Measurements from ENCODE around the gene CLDN7.

The CLDN7 gene

DNA sequence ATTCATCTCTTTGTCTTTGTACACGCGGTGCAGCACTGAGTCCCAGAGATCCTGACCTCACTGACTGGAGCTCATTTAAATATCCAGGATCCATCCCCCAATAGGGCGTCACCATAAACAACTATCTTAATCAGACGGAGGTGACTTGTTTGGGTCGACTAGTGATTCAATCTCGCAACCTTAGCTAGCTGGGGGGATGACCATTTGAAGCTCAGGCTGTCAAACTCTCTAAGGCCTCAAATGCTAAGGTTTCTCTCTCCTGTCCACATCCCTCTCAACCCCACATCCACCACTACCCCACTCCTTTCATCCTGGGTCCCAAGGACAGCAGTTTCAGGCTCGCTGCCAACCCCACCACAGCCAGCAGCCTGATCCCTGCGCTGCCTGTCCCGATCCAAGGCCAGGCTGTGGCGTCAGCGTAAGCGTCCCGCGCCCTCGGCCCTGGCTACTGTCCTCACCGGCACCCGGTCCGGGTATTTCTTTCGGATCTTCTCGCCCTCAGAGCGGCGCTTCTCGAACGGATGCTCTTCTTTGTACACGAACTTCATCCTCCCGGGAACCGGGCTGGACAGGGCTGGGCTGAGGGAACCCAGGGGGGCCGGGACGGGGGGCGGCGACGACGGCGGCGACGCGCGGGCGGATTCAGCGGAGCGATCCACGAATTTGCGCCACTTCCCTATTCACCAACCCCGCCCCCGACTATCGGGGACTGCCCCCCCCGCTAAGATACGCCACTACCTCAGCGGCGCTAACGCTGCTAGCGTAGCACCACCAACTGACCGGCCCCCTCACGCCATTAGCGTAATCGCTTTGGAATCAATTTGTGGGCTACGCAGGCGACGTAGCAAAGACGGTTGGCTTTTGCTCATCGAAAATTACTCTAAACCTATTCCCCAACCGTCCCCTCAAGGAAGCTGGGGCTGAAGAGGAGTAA lies 20.2 kb downstream of the CLDN7 start, which contains the start of gene GABARAP:
Gene GABARAP, minus strand, starts transcription at position 667 of the 934 bp plus-strand sequence. Its CDS starts 119 bp downstream, at position 548.
- peak; percentile 88 for DNase-seq (ENCODE audit: extremely low read depth, insufficient read length)
- TF ChIP-seq CTCF (IDR thresholded peaks at IDR 0.05; ENCODE audit: insufficient read depth, low read length, poor library complexity, severe bottlenecking): no peak
- H3K4me3 ChIP-seq (replicated peaks; ENCODE audit: low read depth, low read length): peak within 1 kb of the TSS; percentile 97
- H3K36me3 ChIP-seq (ENCODE audit: control insufficient read depth, insufficient read depth, low read length): peaks cover 9% of the 10 kb centered on the region
- H3K27me3 ChIP-seq (replicated peaks; ENCODE audit: control insufficient read depth, insufficient read depth, low read length): no peaks in the 10 kb centered on the region

- H3K27me3 ChIP-seq (replicated peaks; ENCODE audit: control insufficient read depth, insufficient read depth, low read length): no peaks in the 10 kb centered on the region
- TF ChIP-seq CTCF (IDR thresholded peaks at IDR 0.05; ENCODE audit: insufficient read depth, low read length, poor library complexity, severe bottlenecking): no peak
- DNase-seq (ENCODE audit: extremely low read depth, insufficient read length): no peak
- H3K4me3 ChIP-seq (replicated peaks; ENCODE audit: low read depth, low read length): peak overlapping the region; percentile 97
- H3K36me3 ChIP-seq (ENCODE audit: control insufficient read depth, insufficient read depth, low read length): peaks cover 14% of the 10 kb centered on the region
Observed at GRCh38 chr17:7241090-7241733, 21.1 kb downstream of the CLDN7 start.

GRCh38 chr17:7240375-7240774 lies 21.9 kb downstream of the CLDN7 start:
- TF ChIP-seq CTCF (IDR thresholded peaks at IDR 0.05; ENCODE audit: insufficient read depth, low read length, poor library complexity, severe bottlenecking): no peak
- no peak for DNase-seq (ENCODE audit: extremely low read depth, insufficient read length)
- H3K27me3 ChIP-seq (replicated peaks; ENCODE audit: control insufficient read depth, insufficient read depth, low read length): no peaks in the 10 kb centered on the region
- 0 out of 2 replicates have a peak overlapping the region, but pooled peaks have one; percentile 52 for H3K4me3 ChIP-seq (replicated peaks; ENCODE audit: low read depth, low read length)
- peaks cover 17% of the 10 kb centered on the region for H3K36me3 ChIP-seq (ENCODE audit: control insufficient read depth, insufficient read depth, low read length)

DNA sequence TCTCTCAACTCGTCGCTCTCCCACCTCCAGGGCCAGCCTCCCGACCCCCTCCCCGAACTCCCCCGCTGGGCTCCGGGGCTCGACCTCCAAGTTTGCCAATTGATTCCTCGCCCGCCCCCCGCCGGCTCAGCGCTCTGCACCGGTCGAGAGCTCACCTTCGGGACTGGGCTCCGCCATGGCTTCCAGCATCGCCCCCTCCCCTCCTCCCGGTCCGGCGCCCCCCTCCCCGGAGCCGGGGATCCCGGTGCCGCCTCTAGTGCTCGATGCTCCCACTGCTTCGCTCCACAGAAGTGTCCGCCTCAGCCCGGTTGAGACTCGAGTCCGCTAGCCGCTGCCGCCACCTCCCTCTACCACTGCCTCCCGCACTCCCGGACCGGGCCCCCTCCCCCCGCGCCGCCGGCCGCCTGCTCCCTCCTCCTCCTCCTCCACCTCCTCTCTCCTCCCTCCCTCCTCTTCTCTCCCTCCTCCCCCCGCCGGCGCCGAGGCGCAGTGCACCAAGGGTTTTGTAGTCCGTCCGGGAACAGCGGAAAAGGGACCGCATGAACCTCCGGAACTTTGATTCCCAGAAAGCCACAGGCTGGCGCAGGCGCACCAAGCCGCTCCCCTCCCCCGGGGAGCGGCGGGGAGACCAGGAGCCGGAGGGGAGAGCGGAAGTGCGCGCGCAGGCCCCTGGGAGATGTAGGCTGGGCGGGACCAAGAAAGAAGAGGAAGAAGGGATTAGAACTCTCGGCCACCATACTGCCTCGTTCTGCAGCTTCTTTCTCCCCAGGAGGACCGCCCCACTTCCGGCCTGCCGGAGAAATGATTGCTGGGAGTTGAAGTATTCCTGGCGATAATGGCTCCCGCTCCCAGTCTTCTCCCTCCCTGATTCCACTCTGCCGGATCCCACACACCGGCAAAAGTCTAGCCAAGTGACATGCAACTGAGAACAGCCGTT lies 22.9 kb downstream of the CLDN7 start, which contains the start of gene PHF23:
Gene PHF23, minus strand, starts transcription at position 367 of the 937 bp plus-strand sequence. Its CDS starts 178 bp downstream, at position 189.
- no peak for TF ChIP-seq CTCF (IDR thresholded peaks at IDR 0.05; ENCODE audit: insufficient read depth, low read length, poor library complexity, severe bottlenecking)
- peak; percentile 100 for DNase-seq (ENCODE audit: extremely low read depth, insufficient read length)
- peaks cover 19% of the 10 kb centered on the region for H3K36me3 ChIP-seq (ENCODE audit: control insufficient read depth, insufficient read depth, low read length)
- peak within 1 kb of the TSS; percentile 97 for H3K4me3 ChIP-seq (replicated peaks; ENCODE audit: low read depth, low read length)
- H3K27me3 ChIP-seq (replicated peaks; ENCODE audit: control insufficient read depth, insufficient read depth, low read length): no peaks in the 10 kb centered on the region

- peak overlapping the region; percentile 97 for H3K4me3 ChIP-seq (replicated peaks; ENCODE audit: low read depth, low read length)
- peaks cover 19% of the 10 kb centered on the region for H3K36me3 ChIP-seq (ENCODE audit: control insufficient read depth, insufficient read depth, low read length)
- no peaks in the 10 kb centered on the region for H3K27me3 ChIP-seq (replicated peaks; ENCODE audit: control insufficient read depth, insufficient read depth, low read length)
- TF ChIP-seq CTCF (IDR thresholded peaks at IDR 0.05; ENCODE audit: insufficient read depth, low read length, poor library complexity, severe bottlenecking): no peak
- peak; percentile 52 for DNase-seq (ENCODE audit: extremely low read depth, insufficient read length)
Observed at GRCh38 chr17:7238420-7239090, 23.7 kb downstream of the CLDN7 start.

Data from GM06990 (cell line).